ENCODE data around the gene TENM4. TPM values are rescaled to one million over a fixed set of nuclear protein-coding genes. Genes with fewer than 3 reads are reported as not detected.

Gene TENM4
- total RNA-seq, 1 donor from 2014 or later, result 5.1 TPM

DNA sequence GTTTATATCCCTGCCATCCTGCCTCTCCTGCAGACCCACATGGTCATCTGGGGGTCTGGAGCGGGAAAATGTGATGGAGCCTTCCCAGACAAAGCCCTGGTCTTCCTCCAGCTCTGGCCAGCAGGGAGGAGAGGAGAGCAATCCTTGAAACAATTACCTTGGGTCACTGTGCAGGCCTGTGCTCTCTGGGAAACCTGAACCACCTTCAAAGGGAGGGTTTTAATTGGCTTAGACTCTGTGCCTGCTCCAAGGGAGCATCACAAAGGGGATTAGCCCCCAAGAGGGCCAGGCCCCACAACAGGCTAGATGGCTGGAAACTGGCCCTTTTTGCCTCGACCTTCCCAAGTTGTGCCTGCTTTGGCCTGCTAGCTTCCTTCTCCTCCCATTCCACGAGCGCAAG lies 351.9 kb downstream of the TENM4 start:
- H3K4me3 ChIP-seq, result peak overlapping the region; percentile 12
- peaks cover 26% of the 10 kb centered on the region for H3F3A ChIP-seq (ENCODE audit: low read depth)
- TF ChIP-seq, protein P1, sequence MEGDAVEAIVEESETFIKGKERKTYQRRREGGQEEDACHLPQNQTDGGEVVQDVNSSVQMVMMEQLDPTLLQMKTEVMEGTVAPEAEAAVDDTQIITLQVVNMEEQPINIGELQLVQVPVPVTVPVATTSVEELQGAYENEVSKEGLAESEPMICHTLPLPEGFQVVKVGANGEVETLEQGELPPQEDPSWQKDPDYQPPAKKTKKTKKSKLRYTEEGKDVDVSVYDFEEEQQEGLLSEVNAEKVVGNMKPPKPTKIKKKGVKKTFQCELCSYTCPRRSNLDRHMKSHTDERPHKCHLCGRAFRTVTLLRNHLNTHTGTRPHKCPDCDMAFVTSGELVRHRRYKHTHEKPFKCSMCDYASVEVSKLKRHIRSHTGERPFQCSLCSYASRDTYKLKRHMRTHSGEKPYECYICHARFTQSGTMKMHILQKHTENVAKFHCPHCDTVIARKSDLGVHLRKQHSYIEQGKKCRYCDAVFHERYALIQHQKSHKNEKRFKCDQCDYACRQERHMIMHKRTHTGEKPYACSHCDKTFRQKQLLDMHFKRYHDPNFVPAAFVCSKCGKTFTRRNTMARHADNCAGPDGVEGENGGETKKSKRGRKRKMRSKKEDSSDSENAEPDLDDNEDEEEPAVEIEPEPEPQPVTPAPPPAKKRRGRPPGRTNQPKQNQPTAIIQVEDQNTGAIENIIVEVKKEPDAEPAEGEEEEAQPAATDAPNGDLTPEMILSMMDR (IDR thresholded peaks at IDR 0.05), result peak; percentile 27
- TF ChIP-seq EZH2 (IDR thresholded peaks at IDR 0.05) (no peak), EZH2phosphoT487 (IDR thresholded peaks at IDR 0.05) (peak; percentile 98)
- H3K27ac ChIP-seq, result no peak overlapping the region
- H3K4me2 ChIP-seq, result peak overlapping the region; percentile 59
- peaks cover 50% of the 10 kb centered on the region for H4K20me1 ChIP-seq (ENCODE audit: low read depth)
- DNase-seq (ENCODE audit: low spot score), result peak; percentile 92
- H2AFZ ChIP-seq (replicated peaks), result no peak overlapping the region
- peaks cover 73% of the 10 kb centered on the region for H3K4me1 Mint-ChIP-seq
- peaks cover 91% of the 10 kb centered on the region for H3K27me3 ChIP-seq
- H3K9me3 Mint-ChIP-seq, result peaks cover 6% of the 10 kb centered on the region
- no peak overlapping the region for H3K4me3 Mint-ChIP-seq
- no peaks in the 10 kb centered on the region for H3K9me3 ChIP-seq (ENCODE audit: low read depth)
- no peaks in the 10 kb centered on the region for H3K27me3 Mint-ChIP-seq (ENCODE audit: insufficient read depth, low read depth)
- H3K36me3 ChIP-seq, result no peaks in the 10 kb centered on the region
- peak overlapping the region; percentile 99 for H3K27ac Mint-ChIP-seq
- no peaks in the 10 kb centered on the region for H3K36me3 Mint-ChIP-seq
- H3K79me2 ChIP-seq (ENCODE audit: low read depth), result no peaks in the 10 kb centered on the region
- H3K4me1 ChIP-seq, result peaks cover 31% of the 10 kb centered on the region
- no peak overlapping the region for H3K9ac ChIP-seq

DNA sequence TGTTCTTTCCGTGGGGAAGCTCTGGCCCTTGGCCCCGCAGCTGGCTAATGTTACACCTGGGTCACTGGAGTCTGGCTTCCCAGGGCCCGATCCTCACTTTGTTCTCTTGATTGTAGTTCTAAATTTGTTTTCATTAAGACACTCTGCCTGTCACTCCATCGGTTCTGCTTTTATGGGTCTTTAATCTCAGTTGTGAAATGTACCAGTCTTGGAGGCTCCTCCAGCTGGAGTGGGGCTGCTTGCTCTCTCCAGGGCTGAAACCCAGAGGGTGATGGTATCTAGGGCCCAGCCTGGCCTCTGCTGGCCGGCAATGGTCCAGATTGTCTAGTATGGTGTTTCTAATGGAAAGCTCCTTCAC lies 352.9 kb downstream of the TENM4 start:
- Mint-ChIP-seq H3K4me1 (peaks cover 78% of the 10 kb centered on the region), H3K27me3 (ENCODE audit: insufficient read depth, low read depth) (no peaks in the 10 kb centered on the region), H3K9me3 (peaks cover 2% of the 10 kb centered on the region), H3K36me3 (no peaks in the 10 kb centered on the region), H3K27ac (peak overlapping the region; percentile 99), H3K4me3 (peak overlapping the region; percentile 10)
- H3K36me3 ChIP-seq, result no peaks in the 10 kb centered on the region
- no peaks in the 10 kb centered on the region for H3K79me2 ChIP-seq (ENCODE audit: low read depth)
- no peak overlapping the region for H2AFZ ChIP-seq (replicated peaks)
- DNase-seq (ENCODE audit: low spot score), result no peak
- H3K4me1 ChIP-seq, result peaks cover 38% of the 10 kb centered on the region
- H3K9me3 ChIP-seq (ENCODE audit: low read depth), result no peaks in the 10 kb centered on the region
- TF ChIP-seq EZH2 (IDR thresholded peaks at IDR 0.05), result no peak
- TF ChIP-seq, protein P1 (IDR thresholded peaks at IDR 0.05), result no peak
- TF ChIP-seq EZH2phosphoT487 (IDR thresholded peaks at IDR 0.05), result no peak
- H3K27me3 ChIP-seq, result peaks cover 82% of the 10 kb centered on the region
- no peak overlapping the region for H3K9ac ChIP-seq
- H3K4me3 ChIP-seq, result no peak overlapping the region
- peaks cover 57% of the 10 kb centered on the region for H4K20me1 ChIP-seq (ENCODE audit: low read depth)
- no peak overlapping the region for H3K27ac ChIP-seq
- peaks cover 35% of the 10 kb centered on the region for H3F3A ChIP-seq (ENCODE audit: low read depth)
- peak overlapping the region; percentile 14 for H3K4me2 ChIP-seq

DNA sequence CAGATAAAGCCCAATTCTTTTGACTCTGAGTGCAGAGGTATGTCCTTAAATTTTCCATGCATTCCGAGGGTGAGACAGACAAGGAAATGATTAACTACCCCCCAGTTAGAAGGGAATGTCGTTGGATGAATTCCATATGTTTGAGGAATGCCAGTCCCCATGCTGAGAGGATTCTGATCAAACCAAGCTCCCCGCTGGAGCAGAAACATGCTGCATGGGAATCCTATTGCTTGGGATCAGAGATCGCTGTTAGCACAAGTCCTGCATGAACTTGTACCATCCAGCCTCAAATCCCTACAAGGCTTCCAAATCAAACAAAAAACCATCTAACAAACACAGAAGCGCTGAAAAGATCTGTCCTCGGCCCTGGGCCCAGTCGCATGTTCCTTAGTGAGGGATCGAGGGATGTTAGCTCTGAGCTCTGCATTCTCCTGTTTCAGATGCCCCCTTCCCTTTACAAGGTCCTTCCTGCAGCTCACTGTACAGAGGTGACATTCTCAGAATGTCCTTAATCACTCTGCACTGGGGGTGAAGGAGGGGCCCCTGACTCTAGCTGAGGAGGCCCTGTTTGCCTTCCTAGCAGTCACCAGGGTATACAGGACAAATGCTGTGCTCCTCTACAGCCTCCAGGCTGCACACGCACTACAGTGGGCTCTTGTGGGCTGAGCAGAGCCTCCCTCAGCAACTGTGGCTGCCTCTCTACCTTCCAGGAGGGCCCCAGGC lies 353.4 kb downstream of the TENM4 start:
- TF ChIP-seq, protein P1 (IDR thresholded peaks at IDR 0.05), result no peak
- no peak for TF ChIP-seq EZH2 (IDR thresholded peaks at IDR 0.05)
- TF ChIP-seq EZH2phosphoT487 (IDR thresholded peaks at IDR 0.05), result no peak
- Mint-ChIP-seq H3K4me3 (peak overlapping the region; percentile 53), H3K9me3 (peaks cover 2% of the 10 kb centered on the region), H3K4me1 (peaks cover 83% of the 10 kb centered on the region), H3K36me3 (no peaks in the 10 kb centered on the region), H3K27ac (peak overlapping the region; percentile 99), H3K27me3 (ENCODE audit: insufficient read depth, low read depth) (no peaks in the 10 kb centered on the region)
- Histone ChIP-seq H3K9ac (no peak overlapping the region), H3F3A (ENCODE audit: low read depth) (peaks cover 41% of the 10 kb centered on the region), H2AFZ (replicated peaks) (no peak overlapping the region), H3K4me1 (peaks cover 42% of the 10 kb centered on the region), H3K36me3 (no peaks in the 10 kb centered on the region), H3K9me3 (ENCODE audit: low read depth) (no peaks in the 10 kb centered on the region), H4K20me1 (ENCODE audit: low read depth) (peaks cover 62% of the 10 kb centered on the region), H3K4me2 (peak overlapping the region; percentile 14), H3K4me3 (no peak overlapping the region), H3K27ac (no peak overlapping the region), H3K27me3 (peaks cover 76% of the 10 kb centered on the region), H3K79me2 (ENCODE audit: low read depth) (no peaks in the 10 kb centered on the region)
- peak; percentile 71 for DNase-seq (ENCODE audit: low spot score)

All from neural progenitor cell (in vitro differentiated cells).